Psoas muscle (tissue), 8 donors: ENCODE measurements around the gene SETD1B. TPM values are rescaled to one million over a fixed set of nuclear protein-coding genes. Genes with fewer than 3 reads are reported as not detected.

ENCODE experiments used
- ATAC-seq, 4 donors: fragments of 200-7000 bp; cut with Tn5 transposase; one replicate each; pipeline ENCODE4 v1.9.1; 2020; ENCODE audit warnings: moderate library complexity in 3 of 4, mild to moderate bottlenecking in 2 of 4
- DNase-seq, 2 donors: peaks; one replicate each; pipeline ENCODE4 v3.0.0-alpha.2; 2020
- H3K27ac ChIP-seq: fragments of 200-600 bp; one replicate; pipeline ENCODE4 v1.8.0; 2022
- H3K27me3 ChIP-seq, 3 donors: fragments of 200-600 bp in 1 of 3; one replicate each; pipeline versions ENCODE4 v1.6.1 to v1.8.0; 2013 to 2022; ENCODE audit warnings: low read length in 2 of 3, mild to moderate bottlenecking in 2 of 3, moderate library complexity in 1 of 3; ENCODE audit not compliant: insufficient read depth in 3 of 3
- H3K36me3 ChIP-seq, 2 donors: fragments of 200-600 bp in 1 of 2; one replicate each; pipeline versions ENCODE4 v1.6.1 to v1.8.0; 2013 to 2022; ENCODE audit warnings: low read depth in 1 of 2, mild to moderate bottlenecking in 1 of 2, moderate library complexity in 1 of 2; ENCODE audit not compliant: insufficient read depth in 1 of 2
- H3K4me1 ChIP-seq: fragments of 200-600 bp; one replicate; pipeline ENCODE4 v1.8.0; 2022
- H3K4me3 ChIP-seq: fragments of 200-600 bp; one replicate; pipeline ENCODE4 v1.8.0; 2022; ENCODE audit warnings: mild to moderate bottlenecking
- H3K9me3 ChIP-seq: fragments of 200-600 bp; one replicate; pipeline ENCODE4 v1.8.0; 2022
- WGBS, 3 donors: extraction: QIAGEN DNeasy Blood & Tissue Kit; methylation state at CpG; one replicate each; pipeline versions ENCODE4 v1.1.6 to v1.1.7; 2013; 5-methylcytosine and 5-hydroxymethylcytosine counted together
- intact Hi-C, 2 donors: fragments of 100-400 bp; cut with DNase I; formaldehyde crosslinking; loops; one replicate each; pipeline versions ENCODE4 v1.11.0 to v1.14.2; 2022
- polyA plus RNA-seq, 3 donors: library from polyadenylated mRNA; stranded (reverse); fragments of 200-250 nt; gene quantifications; one replicate each; pipeline ENCODE4 v1.2.3, GENCODE V29; 2013
- total RNA-seq, 4 donors: library from RNA; stranded (reverse); fragmentation: NEBNext Ultra II Directional in 2 of 4; extraction: Animal tissue kit (Norgen Biotek cat#: 25700) in 2 of 4; gene quantifications; one replicate each; pipeline versions ENCODE4 v1.2.1 to v1.2.4, GENCODE V29; 2021 to 2023
- TF ChIP-seq, protein P1 (sequence below): fragments of 200-600 bp; IDR thresholded peaks from one replicate; pipeline ENCODE4 v1.8.0; 2022; ENCODE audit warnings: antibody characterized with exemption
- donor health status: healthy with polysubstance abuse.
- donor health status: DM: no; HTN: no; CAD: no; lungs with moderate emphysema.
- donor health status: Bipolar disorder and iron deficiency.
- donor health status: healthy.
- donor health status: DM: yes; HTN: yes; CAD: no.
- donor health status: DM: no; HTN: no; CAD: no.
- donor health status: DM: no; HTN: no; CAD: no.
- donor health status: DM: yes; HTN: yes; CAD: no.

SETD1B gene
- total and polyA plus RNA-seq, 7 donors: 2.8 to 13.0 (median 9.2) TPM

DNA sequence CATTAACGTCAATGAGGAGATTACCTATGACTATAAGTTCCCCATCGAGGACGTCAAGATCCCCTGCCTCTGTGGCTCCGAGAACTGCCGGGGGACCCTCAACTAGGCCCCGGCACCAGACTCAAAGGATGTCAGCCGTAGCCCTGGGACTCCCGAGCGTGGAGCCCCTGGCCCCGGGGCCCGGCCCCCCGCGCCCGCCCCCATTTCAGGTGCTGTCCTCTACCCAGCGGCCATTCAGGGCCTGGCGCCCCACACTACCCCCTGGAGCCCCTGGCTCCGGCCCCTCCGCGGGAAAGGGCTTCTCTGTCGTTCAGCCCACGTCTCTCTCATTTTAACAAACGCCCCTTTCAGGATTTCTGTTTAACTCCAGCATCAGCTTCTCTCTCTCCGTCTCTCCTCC lies 26.3 kb downstream of the SETD1B start:
- Histone ChIP-seq H3K9me3 (no peaks in the 10 kb centered on the region), H3K4me1 (peaks cover 7% of the 10 kb centered on the region), H3K36me3 (peaks cover 4 to 79% of the 10 kb centered on the region in 2 donors), H3K4me3 (no peak overlapping the region), H3K27ac (no peak overlapping the region), H3K27me3 (no peaks in the 10 kb centered on the region)
- WGBS, 3 donors: 90 to 92% (median 91%) methylated on average over 23 of the region's 23 CpGs
- intact Hi-C loops: no loop called here
- DNase-seq (no peak), ATAC-seq (no peak)
- TF ChIP-seq, protein P1, sequence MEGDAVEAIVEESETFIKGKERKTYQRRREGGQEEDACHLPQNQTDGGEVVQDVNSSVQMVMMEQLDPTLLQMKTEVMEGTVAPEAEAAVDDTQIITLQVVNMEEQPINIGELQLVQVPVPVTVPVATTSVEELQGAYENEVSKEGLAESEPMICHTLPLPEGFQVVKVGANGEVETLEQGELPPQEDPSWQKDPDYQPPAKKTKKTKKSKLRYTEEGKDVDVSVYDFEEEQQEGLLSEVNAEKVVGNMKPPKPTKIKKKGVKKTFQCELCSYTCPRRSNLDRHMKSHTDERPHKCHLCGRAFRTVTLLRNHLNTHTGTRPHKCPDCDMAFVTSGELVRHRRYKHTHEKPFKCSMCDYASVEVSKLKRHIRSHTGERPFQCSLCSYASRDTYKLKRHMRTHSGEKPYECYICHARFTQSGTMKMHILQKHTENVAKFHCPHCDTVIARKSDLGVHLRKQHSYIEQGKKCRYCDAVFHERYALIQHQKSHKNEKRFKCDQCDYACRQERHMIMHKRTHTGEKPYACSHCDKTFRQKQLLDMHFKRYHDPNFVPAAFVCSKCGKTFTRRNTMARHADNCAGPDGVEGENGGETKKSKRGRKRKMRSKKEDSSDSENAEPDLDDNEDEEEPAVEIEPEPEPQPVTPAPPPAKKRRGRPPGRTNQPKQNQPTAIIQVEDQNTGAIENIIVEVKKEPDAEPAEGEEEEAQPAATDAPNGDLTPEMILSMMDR: no peak

DNA sequence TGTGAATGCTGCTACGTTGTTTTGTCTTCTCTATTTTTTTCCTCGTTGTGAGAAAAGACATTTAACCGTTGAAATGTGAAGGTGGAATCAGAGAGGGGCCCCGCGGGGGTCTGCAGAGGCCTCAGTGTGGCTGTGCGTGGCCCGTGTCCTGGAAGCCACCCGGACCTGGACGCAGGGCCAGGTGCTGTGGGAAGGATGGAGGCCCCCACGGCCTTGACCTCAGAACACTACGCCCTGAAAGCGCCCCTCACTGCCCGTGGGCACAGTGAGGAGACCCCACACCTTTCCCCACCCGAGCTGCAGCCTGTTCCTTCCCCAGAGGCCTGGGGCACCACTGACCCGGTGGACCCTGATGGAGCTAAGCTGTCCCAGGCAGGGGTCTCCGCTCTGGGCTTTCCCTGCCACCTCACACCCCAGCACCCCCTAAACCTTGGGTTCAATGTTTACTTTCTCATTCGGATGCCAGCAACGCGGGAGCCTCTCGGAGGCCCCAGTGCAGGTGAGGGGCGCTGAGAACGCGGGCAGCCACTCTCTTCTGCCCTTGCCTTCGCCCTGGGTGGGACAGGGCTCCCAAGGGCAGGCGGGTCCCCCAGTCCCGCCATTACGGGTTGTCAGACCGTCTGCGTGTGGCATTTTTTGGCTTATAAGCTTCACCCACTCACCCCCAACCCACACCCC lies 26.9 kb downstream of the SETD1B start:
- Histone ChIP-seq H3K4me1 (peaks cover 7% of the 10 kb centered on the region), H3K27ac (no peak overlapping the region), H3K9me3 (no peaks in the 10 kb centered on the region), H3K36me3 (peaks cover 4 to 73% of the 10 kb centered on the region in 2 donors), H3K27me3 (no peaks in the 10 kb centered on the region), H3K4me3 (no peak overlapping the region)
- intact Hi-C loops: no loop called here
- ATAC-seq: peak in 1 of 4 donors; percentile 17
- 88 to 92% (median 88%) methylated on average over 28 to 29 of the region's 29 CpGs for WGBS, 3 donors
- TF ChIP-seq, protein P1: no peak
- no peak for DNase-seq

DNA sequence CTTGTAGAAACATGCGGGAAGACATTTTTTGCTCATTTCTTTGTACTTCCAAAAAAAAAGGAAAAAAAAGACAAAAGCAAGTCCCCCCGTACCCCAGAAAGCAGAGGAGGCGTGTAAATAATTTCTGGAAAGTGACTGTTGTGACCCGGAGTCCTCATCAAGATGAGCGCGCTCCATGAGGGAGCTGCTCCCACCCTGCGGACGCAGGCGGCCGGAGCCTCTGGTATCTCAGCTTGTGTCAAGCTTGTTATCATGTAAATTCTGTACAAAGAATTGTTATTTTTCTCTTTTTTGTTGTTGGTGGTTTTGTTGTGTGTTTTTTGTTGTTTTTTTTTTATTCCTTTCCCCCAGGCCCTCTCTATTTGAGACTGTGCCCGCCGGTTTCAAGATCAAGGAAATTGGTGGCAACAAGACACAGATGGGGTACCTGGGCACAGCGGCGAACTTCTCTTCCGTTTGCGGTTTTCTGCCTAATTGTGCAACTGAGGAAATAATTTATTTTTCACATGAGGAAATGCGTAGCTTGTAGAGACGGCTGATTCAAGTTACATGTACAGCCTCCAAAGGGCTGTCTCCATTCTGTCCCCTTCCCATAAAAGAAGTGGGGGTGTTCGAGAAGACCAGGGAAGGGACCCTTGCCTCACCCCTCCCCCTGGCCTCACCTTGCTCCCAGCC lies 27.9 kb downstream of the SETD1B start:
- Histone ChIP-seq H3K4me3 (no peak overlapping the region), H3K27ac (no peak overlapping the region), H3K9me3 (no peaks in the 10 kb centered on the region), H3K36me3 (peaks cover 4 to 63% of the 10 kb centered on the region in 2 donors), H3K4me1 (peaks cover 7% of the 10 kb centered on the region), H3K27me3 (no peaks in the 10 kb centered on the region)
- DNase-seq (no peak), ATAC-seq (no peak)
- intact Hi-C loops: no loop called here
- 89 to 93% (median 91%) methylated on average over 19 of the region's 19 CpGs for WGBS, 3 donors
- TF ChIP-seq, protein P1: no peak

DNA sequence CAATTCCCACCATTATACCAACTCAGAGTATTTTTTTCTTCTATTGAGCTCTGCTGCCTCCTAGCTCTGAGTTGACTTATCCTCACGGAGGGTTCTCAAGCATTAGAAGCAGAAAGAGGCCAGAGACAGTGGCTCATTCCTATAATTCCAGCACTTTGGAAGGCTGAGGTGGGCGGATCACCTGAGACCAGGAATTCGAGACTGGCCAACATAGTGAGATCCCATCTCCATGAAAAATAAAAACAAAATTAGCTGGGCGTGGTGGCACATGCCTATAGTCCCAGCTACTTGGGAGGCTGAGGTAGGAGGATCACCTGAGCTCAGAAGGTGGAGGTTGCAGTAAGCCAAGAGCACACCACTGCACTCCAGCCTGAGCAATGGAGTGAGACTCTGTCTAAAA lies 33.9 kb downstream of the SETD1B start:
- DNase-seq (no peak), ATAC-seq (no peak)
- Histone ChIP-seq H3K9me3 (no peaks in the 10 kb centered on the region), H3K4me1 (no peaks in the 10 kb centered on the region), H3K27ac (no peak overlapping the region), H3K36me3 (peaks cover 0 to 4% of the 10 kb centered on the region in 2 donors), H3K4me3 (no peak overlapping the region), H3K27me3 (no peaks in the 10 kb centered on the region)
- TF ChIP-seq, protein P1: no peak
- intact Hi-C loops: no loop called here
- WGBS, 3 donors: 78 to 84% (median 82%) methylated on average over 4 of the region's 4 CpGs
